ENCODE measurements around the gene TEAD1. TPM values are rescaled to one million over a fixed set of nuclear protein-coding genes. Genes with fewer than 3 reads are reported as not detected.

The TEAD1 gene
- total and polyA plus RNA-seq, 10 of the 15 experiments (the other 5 are each of a cell fraction or from before 2014, with no cell fraction given): 0.01 to 0.59 (median 0.04) TPM; not detected in 6

DNA sequence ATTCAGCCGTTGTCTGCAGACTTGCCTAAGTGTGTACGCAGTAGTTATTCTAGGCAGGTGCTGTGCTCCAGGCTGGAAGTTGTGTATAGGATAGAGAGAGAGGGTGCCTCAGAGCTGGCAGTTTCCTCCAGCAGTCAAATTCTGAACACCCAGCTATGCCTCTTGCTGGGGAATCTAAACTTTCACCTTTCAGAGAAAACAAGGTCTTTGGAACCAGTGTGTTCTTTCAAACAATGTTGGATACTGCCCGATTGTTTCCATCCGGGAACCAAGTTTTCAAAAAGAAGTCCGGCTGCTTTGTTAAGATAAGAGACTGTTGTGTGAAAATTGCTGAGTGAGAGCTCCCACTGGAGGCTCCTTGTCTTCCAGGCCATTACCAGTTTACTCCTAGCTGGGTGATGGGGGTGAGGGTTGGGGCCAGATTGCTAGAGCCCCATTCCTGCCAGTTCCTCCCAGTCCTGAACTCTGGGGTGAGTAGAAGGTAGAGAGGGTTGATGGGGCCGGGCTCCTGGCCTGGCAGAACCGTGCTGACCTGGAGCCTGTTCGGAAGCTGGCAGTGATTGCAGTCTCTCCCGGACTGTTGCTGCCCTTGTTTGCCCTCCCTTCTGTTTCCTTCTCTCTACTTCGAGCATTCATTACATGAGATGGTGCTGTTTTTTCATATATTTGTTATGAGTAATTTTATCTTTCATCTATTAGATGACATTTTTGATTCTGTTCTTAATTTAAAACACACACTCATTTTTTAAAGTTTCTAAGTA, 150.2 kb downstream of the TEAD1 start:
- ChIA-PET RAD21 (ENCODE audit: unreplicated experiment) (no interaction called here), SMC1A (ENCODE audit: uncharacterized antibody, unreplicated experiment) (no interaction called here), POLR2A (no interaction called here), CTCF (no interaction called here)
- FAIRE-seq (no peak), DNase-seq (ENCODE audit: low read depth, low spot score) (no peak), ATAC-seq (no peak)
- TF ChIP-seq, protein P1, sequence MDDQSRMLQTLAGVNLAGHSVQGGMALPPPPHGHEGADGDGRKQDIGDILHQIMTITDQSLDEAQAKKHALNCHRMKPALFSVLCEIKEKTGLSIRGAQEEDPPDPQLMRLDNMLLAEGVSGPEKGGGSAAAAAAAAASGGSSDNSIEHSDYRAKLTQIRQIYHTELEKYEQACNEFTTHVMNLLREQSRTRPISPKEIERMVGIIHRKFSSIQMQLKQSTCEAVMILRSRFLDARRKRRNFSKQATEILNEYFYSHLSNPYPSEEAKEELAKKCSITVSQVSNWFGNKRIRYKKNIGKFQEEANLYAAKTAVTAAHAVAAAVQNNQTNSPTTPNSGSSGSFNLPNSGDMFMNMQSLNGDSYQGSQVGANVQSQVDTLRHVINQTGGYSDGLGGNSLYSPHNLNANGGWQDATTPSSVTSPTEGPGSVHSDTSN (IDR thresholded peaks at IDR 0.05; ENCODE audit: insufficient replicate concordance, low read depth, low read length): no peak
- no peak for TF ChIP-seq CBX5 (IDR thresholded peaks at IDR 0.05; ENCODE audit: low read depth)
- TF ChIP-seq ZNF274 (IDR thresholded peaks at IDR 0.05; ENCODE audit: insufficient read depth, insufficient read length): no peak
- TF ChIP-seq TARDBP (IDR thresholded peaks at IDR 0.05; ENCODE audit: borderline replicate concordance): no peak
- no peak for TF ChIP-seq EZH2 (IDR thresholded peaks at IDR 0.05; ENCODE audit: borderline replicate concordance, control insufficient read depth, low read depth, low read length)
- TF ChIP-seq NFYB (IDR thresholded peaks at IDR 0.05; ENCODE audit: insufficient read depth, low read depth, low read length): no peak
- TF ChIP-seq SUZ12 (IDR thresholded peaks at IDR 0.05; ENCODE audit: unreplicated experiment): no peak
- TF ChIP-seq POLR2AphosphoS2 (IDR thresholded peaks at IDR 0.05; ENCODE audit: low read depth, low read length): no peak
- no peak for TF ChIP-seq ZNF207 (IDR thresholded peaks at IDR 0.05; ENCODE audit: borderline replicate concordance)
- TF ChIP-seq, protein P2, sequence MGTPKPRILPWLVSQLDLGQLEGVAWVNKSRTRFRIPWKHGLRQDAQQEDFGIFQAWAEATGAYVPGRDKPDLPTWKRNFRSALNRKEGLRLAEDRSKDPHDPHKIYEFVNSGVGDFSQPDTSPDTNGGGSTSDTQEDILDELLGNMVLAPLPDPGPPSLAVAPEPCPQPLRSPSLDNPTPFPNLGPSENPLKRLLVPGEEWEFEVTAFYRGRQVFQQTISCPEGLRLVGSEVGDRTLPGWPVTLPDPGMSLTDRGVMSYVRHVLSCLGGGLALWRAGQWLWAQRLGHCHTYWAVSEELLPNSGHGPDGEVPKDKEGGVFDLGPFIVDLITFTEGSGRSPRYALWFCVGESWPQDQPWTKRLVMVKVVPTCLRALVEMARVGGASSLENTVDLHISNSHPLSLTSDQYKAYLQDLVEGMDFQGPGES (IDR thresholded peaks at IDR 0.05): no peak
- TF ChIP-seq IRF4 (IDR thresholded peaks at IDR 0.05; ENCODE audit: low read depth, low read length): no peak
- no peak for TF ChIP-seq ASH2L (IDR thresholded peaks at IDR 0.05; ENCODE audit: borderline replicate concordance, low read depth)
- no peak for TF ChIP-seq POLR2AphosphoS5 (IDR thresholded peaks at IDR 0.05; ENCODE audit: low read length)
- TF ChIP-seq ZNF384 (IDR thresholded peaks at IDR 0.05; ENCODE audit: borderline replicate concordance, low read depth, low read length): no peak
- TF ChIP-seq RELA (IDR thresholded peaks at IDR 0.05; ENCODE audit: borderline replicate concordance, partially characterized antibody): no peak
- intact Hi-C loops (cut with micrococcal nuclease; ENCODE audit: unreplicated experiment): no loop called here
- Histone ChIP-seq H3K27ac (ENCODE audit: control insufficient read depth, insufficient read depth) (no peak overlapping the region), H2AFZ (ENCODE audit: control insufficient read depth, low read depth, low read length) (no peak overlapping the region), H3K9ac (ENCODE audit: control insufficient read depth, insufficient read depth, low read length) (no peak overlapping the region), H3K27me3 (replicated peaks in 1 of 2; ENCODE audit: control insufficient read depth in 2 of 2, insufficient read depth in 2 of 2, low read length in 1 of 2) (no peaks in the 10 kb centered on the region), H3K4me3 (no peak overlapping the region), H4K20me1 (ENCODE audit: control insufficient read depth, insufficient read depth) (no peaks in the 10 kb centered on the region), H3K4me2 (ENCODE audit: control insufficient read depth, insufficient read depth) (no peak overlapping the region), H3K79me2 (ENCODE audit: control insufficient read depth, insufficient read depth, low read length) (no peaks in the 10 kb centered on the region), H3K36me3 (ENCODE audit: control insufficient read depth in 2 of 2, insufficient read depth in 2 of 2, low read length in 1 of 2) (no peaks in the 10 kb centered on the region), H3K4me1 (ENCODE audit: control insufficient read depth, insufficient read depth, low read length) (no peaks in the 10 kb centered on the region), H3K9me3 (replicated peaks; ENCODE audit: control insufficient read depth, insufficient read depth, low read length) (no peaks in the 10 kb centered on the region)
- in situ Hi-C loops (cut with MboI): no loop called here
- BruUV-seq (replicated peaks): no TSS peak
- WGBS (ENCODE audit: insufficient coverage, insufficient replicate concordance, low lambda C conversion rate, missing lambda C conversion rate): 30% methylated on average over 8 of the region's 10 CpGs
